Activated naive CD4-positive, alpha-beta T cell (primary cell): Measurements from ENCODE around the gene PCDHGB5.
"Not testable (repeated sequence)": the region's sequence is repeated elsewhere in the genome, so short reads cannot be mapped to it uniquely, and the experiment has no call there.

Source experiments
- DNase-seq, 4 experiments: peaks; one replicate each; lab custom pipeline; 2025; lab: John Stamatoyannopoulos, UW

The PCDHGB5 gene

GRCh38 chr5:141397756-141398551 is at the start of gene PCDHGB5:
TSS of gene PCDHGB5 (plus strand) at chr5:141397947. CDS start at chr5:141398128, 181 bp downstream.
- DNase-seq = not testable (repeated sequence)

- DNase-seq = no peak
Measured at GRCh38 chr5:141349917-141350619, 47.7 kb upstream of the PCDHGB5 start, which contains the start of gene PCDHGB1. TSS of gene PCDHGB1 (plus strand) at chr5:141350099. CDS start at chr5:141350261, 162 bp downstream.

- no peak for DNase-seq
Measured at GRCh38 chr5:141351591-141351990, 46.2 kb upstream of the PCDHGB5 start.

GRCh38 chr5:141354900-141355469 is 42.8 kb upstream of the PCDHGB5 start, which contains the start of gene PCDHGA4:
TSS of gene PCDHGA4 (plus strand) at chr5:141355021. CDS start at chr5:141355108, 87 bp downstream.
- no peak for DNase-seq

- no peak for DNase-seq
Measured at GRCh38 chr5:141355641-141356040, 42.1 kb upstream of the PCDHGB5 start.

- DNase-seq = no peak
Measured at GRCh38 chr5:141356133-141356532, 41.6 kb upstream of the PCDHGB5 start.

- DNase-seq = no peak
Measured at GRCh38 chr5:141356950-141357349, 40.8 kb upstream of the PCDHGB5 start.

- no peak for DNase-seq
Measured at GRCh38 chr5:141359790-141360426, 37.8 kb upstream of the PCDHGB5 start, which contains the start of gene PCDHGB2. TSS of gene PCDHGB2 (plus strand) at chr5:141359994. CDS start at chr5:141360136, 142 bp downstream.

GRCh38 chr5:141360685-141361084 is 37.1 kb upstream of the PCDHGB5 start:
- no peak for DNase-seq

GRCh38 chr5:141362719-141363118 is 35.0 kb upstream of the PCDHGB5 start:
- no peak for DNase-seq

- DNase-seq = no peak
Measured at GRCh38 chr5:141363952-141364660, 33.6 kb upstream of the PCDHGB5 start, which contains the start of gene PCDHGA5. TSS of gene PCDHGA5 (plus strand) at chr5:141364162. CDS start at chr5:141364331, 169 bp downstream.

GRCh38 chr5:141366016-141366896 is 31.5 kb upstream of the PCDHGB5 start:
- DNase-seq = no peak

- DNase-seq = peak in 1 of 4 experiments; percentile 7
Measured at GRCh38 chr5:141369994-141370848, 27.5 kb upstream of the PCDHGB5 start, which contains the start of gene PCDHGB3. TSS of gene PCDHGB3 (plus strand) at chr5:141370242. CDS start at chr5:141370395, 153 bp downstream.

GRCh38 chr5:141371572-141372475 is 25.9 kb upstream of the PCDHGB5 start:
- DNase-seq = no peak

- no peak for DNase-seq
Measured at GRCh38 chr5:141373673-141374317, 24.0 kb upstream of the PCDHGB5 start, which contains the start of gene PCDHGA6. TSS of gene PCDHGA6 (plus strand) at chr5:141373891. CDS start at chr5:141374084, 193 bp downstream.

GRCh38 chr5:141374627-141375026 is 23.1 kb upstream of the PCDHGB5 start:
- DNase-seq = no peak

- not testable (repeated sequence) for DNase-seq
Measured at GRCh38 chr5:141375444-141376155, 22.1 kb upstream of the PCDHGB5 start.
